PC-9 (cell line): ENCODE data around the gene ID2.
"Not testable (repeated sequence)": the region's sequence is repeated elsewhere in the genome, so short reads cannot be mapped to it uniquely, and the experiment has no call there.

ENCODE experiments used
- EZH2 ChIP-seq: fragments of 200-600 bp; sonication (generic); IDR thresholded peaks from 2 replicates; pipeline ENCODE4 v1.8.0; 2017; ENCODE audit warnings: antibody characterized with exemption, low read depth
- TF ChIP-seq, protein P1 (sequence below): fragments of 200-600 bp; sonication (generic); conservative IDR thresholded peaks from 2 replicates; pipeline ENCODE4 v1.6.1; 2017; ENCODE audit warnings: mixed run types, antibody characterized with exemption, mild to moderate bottlenecking, moderate library complexity

DNA sequence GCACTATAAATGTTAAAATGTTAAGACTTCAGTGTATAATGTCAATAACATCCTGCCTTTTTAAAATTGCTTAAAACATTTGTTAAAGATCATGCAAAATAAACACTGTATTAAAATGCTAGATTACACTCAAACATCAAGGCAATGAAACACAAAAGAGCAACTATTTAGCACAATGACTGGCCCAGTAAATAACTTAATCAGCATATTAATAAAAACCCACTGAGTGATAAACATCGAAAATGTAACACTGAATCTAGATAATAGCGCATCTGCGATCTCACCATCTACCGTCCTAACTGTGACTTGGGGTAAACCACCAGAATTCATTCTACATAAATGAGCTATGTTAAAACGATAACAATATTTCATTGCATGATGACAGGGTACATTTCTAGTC is 47.2 kb downstream of the ID2 start:
- TF ChIP-seq, protein P1, sequence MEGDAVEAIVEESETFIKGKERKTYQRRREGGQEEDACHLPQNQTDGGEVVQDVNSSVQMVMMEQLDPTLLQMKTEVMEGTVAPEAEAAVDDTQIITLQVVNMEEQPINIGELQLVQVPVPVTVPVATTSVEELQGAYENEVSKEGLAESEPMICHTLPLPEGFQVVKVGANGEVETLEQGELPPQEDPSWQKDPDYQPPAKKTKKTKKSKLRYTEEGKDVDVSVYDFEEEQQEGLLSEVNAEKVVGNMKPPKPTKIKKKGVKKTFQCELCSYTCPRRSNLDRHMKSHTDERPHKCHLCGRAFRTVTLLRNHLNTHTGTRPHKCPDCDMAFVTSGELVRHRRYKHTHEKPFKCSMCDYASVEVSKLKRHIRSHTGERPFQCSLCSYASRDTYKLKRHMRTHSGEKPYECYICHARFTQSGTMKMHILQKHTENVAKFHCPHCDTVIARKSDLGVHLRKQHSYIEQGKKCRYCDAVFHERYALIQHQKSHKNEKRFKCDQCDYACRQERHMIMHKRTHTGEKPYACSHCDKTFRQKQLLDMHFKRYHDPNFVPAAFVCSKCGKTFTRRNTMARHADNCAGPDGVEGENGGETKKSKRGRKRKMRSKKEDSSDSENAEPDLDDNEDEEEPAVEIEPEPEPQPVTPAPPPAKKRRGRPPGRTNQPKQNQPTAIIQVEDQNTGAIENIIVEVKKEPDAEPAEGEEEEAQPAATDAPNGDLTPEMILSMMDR, result not testable (repeated sequence)
- TF ChIP-seq EZH2, result not testable (repeated sequence)
